ENCODE results near the gene H2AZ1. TPM values are rescaled to one million over a fixed set of nuclear protein-coding genes. Genes with fewer than 3 reads are reported as not detected.

H2AZ1 gene
- total and polyA plus RNA-seq, 2 donors (not counting 1 experiment from before 2014, with no cell fraction given), result 95.9 to 105 TPM

DNA sequence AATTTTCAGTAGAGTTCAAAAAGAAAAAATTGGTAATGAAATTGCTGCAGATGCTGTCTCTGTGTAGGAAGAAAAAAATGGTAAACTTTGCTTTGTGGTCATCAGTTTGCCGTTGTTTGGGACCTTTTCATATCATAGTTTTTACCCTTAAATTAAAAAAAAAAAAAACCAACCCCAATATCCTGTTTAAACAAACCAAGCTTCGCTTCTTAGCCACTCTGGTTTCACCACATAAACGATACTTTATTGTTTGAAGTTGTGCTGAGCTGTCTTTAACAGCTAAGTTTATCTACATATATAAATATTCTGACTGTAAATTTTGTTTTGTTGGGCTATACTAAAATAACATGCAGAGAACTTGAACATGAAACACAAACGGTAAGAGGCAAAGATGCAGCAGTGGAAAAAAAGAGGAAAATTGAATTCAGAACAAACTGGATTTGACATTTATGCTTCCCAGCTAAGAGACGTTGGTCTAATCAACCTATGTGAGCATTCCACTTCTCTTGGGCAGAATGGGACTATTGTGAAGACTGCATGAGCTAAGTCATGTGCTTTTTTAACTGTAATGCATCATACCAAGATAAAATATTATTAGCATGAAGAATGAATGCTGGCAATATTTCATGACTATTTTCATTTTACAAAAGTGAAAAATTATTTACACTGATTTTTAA is 15.7 kb upstream of the H2AZ1 start:
- intact Hi-C loops (cut with micrococcal nuclease), result no loop called here
- H3K9ac ChIP-seq (ENCODE audit: low read length), result no peak overlapping the region
- ChIA-PET CTCF (no interaction called here), POLR2A (no interaction called here)
- no peaks in the 10 kb centered on the region for H3K4me1 ChIP-seq (ENCODE audit: control insufficient read depth in 2 of 2, insufficient read depth in 2 of 2, low read length in 2 of 2)
- H2AFZ ChIP-seq (ENCODE audit: insufficient read depth, low read depth, low read length, poor library complexity, severe bottlenecking), result no peak overlapping the region
- H3K27me3 ChIP-seq (replicated peaks in 1 of 4; ENCODE audit: control extremely low read depth in 1 of 4, control insufficient read depth in 3 of 4, insufficient read depth in 4 of 4, low read length in 3 of 4), result peaks cover 0 to 2% (median 0%) of the 10 kb centered on the region in 4 experiments
- WGBS (ENCODE audit: insufficient coverage), result no CpG with 5 or more reads among the region's 5 CpGs
- TF ChIP-seq, protein P1, sequence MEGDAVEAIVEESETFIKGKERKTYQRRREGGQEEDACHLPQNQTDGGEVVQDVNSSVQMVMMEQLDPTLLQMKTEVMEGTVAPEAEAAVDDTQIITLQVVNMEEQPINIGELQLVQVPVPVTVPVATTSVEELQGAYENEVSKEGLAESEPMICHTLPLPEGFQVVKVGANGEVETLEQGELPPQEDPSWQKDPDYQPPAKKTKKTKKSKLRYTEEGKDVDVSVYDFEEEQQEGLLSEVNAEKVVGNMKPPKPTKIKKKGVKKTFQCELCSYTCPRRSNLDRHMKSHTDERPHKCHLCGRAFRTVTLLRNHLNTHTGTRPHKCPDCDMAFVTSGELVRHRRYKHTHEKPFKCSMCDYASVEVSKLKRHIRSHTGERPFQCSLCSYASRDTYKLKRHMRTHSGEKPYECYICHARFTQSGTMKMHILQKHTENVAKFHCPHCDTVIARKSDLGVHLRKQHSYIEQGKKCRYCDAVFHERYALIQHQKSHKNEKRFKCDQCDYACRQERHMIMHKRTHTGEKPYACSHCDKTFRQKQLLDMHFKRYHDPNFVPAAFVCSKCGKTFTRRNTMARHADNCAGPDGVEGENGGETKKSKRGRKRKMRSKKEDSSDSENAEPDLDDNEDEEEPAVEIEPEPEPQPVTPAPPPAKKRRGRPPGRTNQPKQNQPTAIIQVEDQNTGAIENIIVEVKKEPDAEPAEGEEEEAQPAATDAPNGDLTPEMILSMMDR (IDR thresholded peaks at IDR 0.05), result no peak
- TF ChIP-seq EZH2 (IDR thresholded peaks at IDR 0.05; ENCODE audit: borderline replicate concordance, insufficient read depth, low read depth, low read length, poor library complexity, severe bottlenecking), result no peak
- no peaks in the 10 kb centered on the region for H3K9me3 ChIP-seq (ENCODE audit: control extremely low read depth in 1 of 3, control insufficient read depth in 2 of 3, insufficient read depth in 1 of 3, low read length in 2 of 3)
- DNase-seq (no peak), ATAC-seq (ENCODE audit: low read depth) (no peak)
- Mint-ChIP-seq H3K4me3 (no peak overlapping the region), H3K27ac (no peak overlapping the region), H3K4me1 (no peaks in the 10 kb centered on the region), H3K27me3 (peaks cover 5% of the 10 kb centered on the region), H3K9me3 (ENCODE audit: insufficient read depth) (no peaks in the 10 kb centered on the region)
- H3K79me2 ChIP-seq (ENCODE audit: control insufficient read depth, insufficient read depth, low read length), result no peaks in the 10 kb centered on the region
- H3K4me2 ChIP-seq (replicated peaks; ENCODE audit: low read depth, low read length, poor library complexity, severe bottlenecking), result no peak overlapping the region
- no peaks in the 10 kb centered on the region for H4K20me1 ChIP-seq (ENCODE audit: control insufficient read depth, insufficient read depth, low read length, poor library complexity, severe bottlenecking)
- H3K36me3 ChIP-seq (replicated peaks in 1 of 2; ENCODE audit: control extremely low read depth in 1 of 2, control insufficient read depth in 1 of 2, extremely low read depth in 1 of 2, insufficient read depth in 2 of 2, low read length in 1 of 2), result no peaks in the 10 kb centered on the region
- no peak overlapping the region for H3K4me3 ChIP-seq (ENCODE audit: control extremely low read depth in 1 of 5, extremely low read depth in 1 of 5, insufficient read depth in 1 of 5, low read depth in 2 of 5, low read length in 4 of 5)
- no peak overlapping the region for H3K27ac ChIP-seq (ENCODE audit: low read length in 2 of 2)

GRCh38 chr4:99965173-99965572 is 15.1 kb upstream of the H2AZ1 start:
- H3K27me3 Mint-ChIP-seq, result peaks cover 5% of the 10 kb centered on the region
- ATAC-seq (ENCODE audit: low read depth), result no peak
- no peaks in the 10 kb centered on the region for H3K9me3 Mint-ChIP-seq (ENCODE audit: insufficient read depth)
- H3K4me3 Mint-ChIP-seq, result no peak overlapping the region
- no peak overlapping the region for H3K27ac Mint-ChIP-seq
- H3K4me1 ChIP-seq (ENCODE audit: control insufficient read depth in 2 of 2, insufficient read depth in 2 of 2, low read length in 2 of 2), result no peaks in the 10 kb centered on the region
- ChIA-PET POLR2A (no interaction called here), CTCF (no interaction called here)
- H3K9ac ChIP-seq (ENCODE audit: low read length), result no peak overlapping the region
- intact Hi-C loops (cut with micrococcal nuclease), result no loop called here
- TF ChIP-seq, protein P1 (IDR thresholded peaks at IDR 0.05), result no peak
- TF ChIP-seq EZH2 (IDR thresholded peaks at IDR 0.05; ENCODE audit: borderline replicate concordance, insufficient read depth, low read depth, low read length, poor library complexity, severe bottlenecking), result no peak
- no peak overlapping the region for H2AFZ ChIP-seq (ENCODE audit: insufficient read depth, low read depth, low read length, poor library complexity, severe bottlenecking)
- H3K9me3 ChIP-seq (ENCODE audit: control extremely low read depth in 1 of 3, control insufficient read depth in 2 of 3, insufficient read depth in 1 of 3, low read length in 2 of 3), result no peaks in the 10 kb centered on the region
- peaks cover 0 to 2% (median 0%) of the 10 kb centered on the region in 4 experiments for H3K27me3 ChIP-seq (replicated peaks in 1 of 4; ENCODE audit: control extremely low read depth in 1 of 4, control insufficient read depth in 3 of 4, insufficient read depth in 4 of 4, low read length in 3 of 4)
- H3K4me2 ChIP-seq (replicated peaks; ENCODE audit: low read depth, low read length, poor library complexity, severe bottlenecking), result no peak overlapping the region
- no peak overlapping the region for H3K27ac ChIP-seq (ENCODE audit: low read length in 2 of 2)
- no peak for DNase-seq
- H3K4me1 Mint-ChIP-seq, result no peaks in the 10 kb centered on the region
- H4K20me1 ChIP-seq (ENCODE audit: control insufficient read depth, insufficient read depth, low read length, poor library complexity, severe bottlenecking), result no peaks in the 10 kb centered on the region
- no peaks in the 10 kb centered on the region for H3K36me3 ChIP-seq (replicated peaks in 1 of 2; ENCODE audit: control extremely low read depth in 1 of 2, control insufficient read depth in 1 of 2, extremely low read depth in 1 of 2, insufficient read depth in 2 of 2, low read length in 1 of 2)
- H3K79me2 ChIP-seq (ENCODE audit: control insufficient read depth, insufficient read depth, low read length), result no peaks in the 10 kb centered on the region
- H3K4me3 ChIP-seq (ENCODE audit: control extremely low read depth in 1 of 5, extremely low read depth in 1 of 5, insufficient read depth in 1 of 5, low read depth in 2 of 5, low read length in 4 of 5), result no peak overlapping the region

All from B cell (primary cell).